A549 (cell line): ENCODE results near the gene SRL. TPM values are rescaled to one million over a fixed set of nuclear protein-coding genes. Genes with fewer than 3 reads are reported as not detected.

ENCODE experiments used
- ATAC-seq, 2 experiments: fragments of 200-7000 bp in 1 of 2; fragments of >200 bp in 1 of 2; cut with Nextera tagmentation in 1 of 2; cut with Tn5 transposase in 1 of 2; 3 replicates each; pipeline versions ENCODE4 v1.8.0 to v1.9.1; 2018 to 2020; ENCODE audit warnings: mild to moderate bottlenecking in 1 of 2, moderate library complexity in 1 of 2
- CTCF ChIA-PET: fragments of 300-600 bp; sonication (Branson Sonifier 250); formaldehyde crosslinking; extraction: SDS; loops from one replicate; lab custom pipeline; 2021; ENCODE audit warnings: antibody characterized with exemption, inconsistent platforms; lab: Yijun Ruan, JAX
- POLR2A ChIA-PET: fragments of 350-600 bp; formaldehyde crosslinking; extraction: SDS; loops from one replicate; lab custom pipeline; 2021; ENCODE audit warnings: antibody characterized with exemption, inconsistent platforms; lab: Yijun Ruan, JAX
- DNase-seq, 2 experiments: peaks; one replicate each; pipeline versions ENCODE4 v3.0.0 to v3.0.0-alpha.2; 2011 to 2016; ENCODE audit warnings: low read depth in 1 of 2, low spot score in 1 of 2
- FAIRE-seq: peaks from 2 replicates; lab custom pipeline; 2011; peaks lifted over from hg19 to GRCh38; lab: Jason Lieb, UNC
- H3K27ac ChIP-seq, 2 experiments: fragments of >200 bp; sonication (Bioruptor Twin); formaldehyde crosslinking; 3 replicates each; pipeline ENCODE4 v1.5.1; 2016 to 2017
- H3K4me1 ChIP-seq: fragments of >200 bp; sonication (Bioruptor Twin); formaldehyde crosslinking; 3 replicates; pipeline ENCODE4 v1.6.1; 2016
- H3K4me2 ChIP-seq: fragments of >200 bp; sonication (Bioruptor Twin); formaldehyde crosslinking; 3 replicates; pipeline ENCODE4 v1.6.1; 2016
- H3K4me3 ChIP-seq: fragments of >200 bp; sonication (Bioruptor Twin); formaldehyde crosslinking; 3 replicates; pipeline ENCODE4 v1.5.1; 2016
- H3K9me3 ChIP-seq: fragments of >200 bp; sonication (Bioruptor Twin); formaldehyde crosslinking; 3 replicates; pipeline ENCODE4 v1.6.1; 2016
- CBX8 ChIP-seq: fragments of 200-600 bp; sonication (generic); IDR thresholded peaks from 2 replicates; pipeline ENCODE4 v1.6.1; 2016
- EHF ChIP-seq: fragments of 250-450 bp; sonication (Bioruptor Pico); IDR thresholded peaks from 2 replicates; pipeline ENCODE4 v1.5.0; 2020; ENCODE audit warnings: mild to moderate bottlenecking
- EHMT2 ChIP-seq: fragments of 200-600 bp; sonication (generic); IDR thresholded peaks from 2 replicates; pipeline ENCODE4 v1.6.1; 2016; ENCODE audit warnings: antibody characterized with exemption, low read depth, mild to moderate bottlenecking, moderate library complexity
- EP300 ChIP-seq, 2 experiments: fragments of >200 bp; sonication (Bioruptor Twin); formaldehyde crosslinking; IDR thresholded peaks; 2 replicates in 1 of 2; 3 replicates in 1 of 2; pipeline ENCODE4 v1.6.1; 2016 to 2017
- ESRRA ChIP-seq: fragments of 150-350 bp; IDR thresholded peaks from 2 replicates; pipeline ENCODE4 v1.6.1; 2014; ENCODE audit warnings: mild to moderate bottlenecking, low read length, borderline replicate concordance
- FOSB ChIP-seq: fragments of 250-450 bp; sonication (Bioruptor Pico); IDR thresholded peaks from 2 replicates; pipeline ENCODE4 v1.5.0; 2020; ENCODE audit warnings: mild to moderate bottlenecking, moderate library complexity
- FOXS1 ChIP-seq: fragments of 250-450 bp; sonication (Bioruptor Pico); IDR thresholded peaks from 2 replicates; pipeline ENCODE4 v1.5.0; 2020; ENCODE audit warnings: mild to moderate bottlenecking, moderate library complexity
- JUNB ChIP-seq: fragments of >200 bp; sonication (Bioruptor Twin); formaldehyde crosslinking; IDR thresholded peaks from 2 replicates; pipeline ENCODE4 v1.6.1; 2016
- KDM1A ChIP-seq: fragments of 200-600 bp; sonication (generic); IDR thresholded peaks from 2 replicates; pipeline ENCODE4 v1.6.1; 2016; ENCODE audit warnings: low read depth, mild to moderate bottlenecking
- KDM5A ChIP-seq: fragments of 200-600 bp; sonication (generic); IDR thresholded peaks from 2 replicates; pipeline ENCODE4 v1.6.1; 2016; ENCODE audit warnings: antibody characterized with exemption, mild to moderate bottlenecking
- MAZ ChIP-seq: fragments of 150-350 bp; IDR thresholded peaks from 2 replicates; pipeline ENCODE4 v1.6.1; 2014; ENCODE audit warnings: antibody characterized with exemption, low read depth, low read length, borderline replicate concordance
- NFE2L2 ChIP-seq: fragments of 150-350 bp; conservative IDR thresholded peaks from 2 replicates; pipeline ENCODE4 v1.6.1; 2014; ENCODE audit warnings: low read length
- PHF8 ChIP-seq: fragments of 200-600 bp; sonication (generic); IDR thresholded peaks from 2 replicates; pipeline ENCODE4 v1.6.1; 2016; ENCODE audit warnings: low read depth, mild to moderate bottlenecking, antibody characterized with exemption, moderate library complexity, borderline replicate concordance
- RAD21 ChIP-seq, 2 experiments: fragments of >200 bp in 1 of 2; sonication (Bioruptor Twin) in 1 of 2; formaldehyde crosslinking in 1 of 2; IDR thresholded peaks in 1 of 2; conservative IDR thresholded peaks in 1 of 2; 2 replicates in 1 of 2; 3 replicates in 1 of 2; pipeline ENCODE4 v1.6.1; 2012 to 2018; ENCODE audit warnings: inconsistent platforms in 1 of 2
- RCOR1 ChIP-seq: fragments of 150-350 bp; IDR thresholded peaks from 2 replicates; pipeline ENCODE4 v1.6.1; 2014; ENCODE audit warnings: antibody characterized with exemption, low read length, low read depth
- RFX5 ChIP-seq: fragments of 450-650 bp; IDR thresholded peaks from 2 replicates; pipeline ENCODE4 v1.7.1; 2014; ENCODE audit warnings: antibody characterized with exemption, mild to moderate bottlenecking, moderate library complexity
- SMC3 ChIP-seq: fragments of >200 bp; sonication (Bioruptor Twin); formaldehyde crosslinking; IDR thresholded peaks from 3 replicates; pipeline ENCODE4 v1.6.1; 2018; ENCODE audit warnings: inconsistent platforms
- TP53 ChIP-seq: fragments of 250-450 bp; sonication (Bioruptor Pico); IDR thresholded peaks from 2 replicates; pipeline ENCODE4 v1.5.0; 2021; ENCODE audit warnings: mild to moderate bottlenecking, moderate library complexity
- ZC3H11A ChIP-seq: fragments of 450-650 bp; IDR thresholded peaks from 2 replicates; pipeline ENCODE4 v1.6.1; 2014; ENCODE audit warnings: antibody characterized with exemption, mild to moderate bottlenecking
- ZFP36 ChIP-seq: fragments of 450-650 bp; IDR thresholded peaks from 2 replicates; pipeline ENCODE4 v1.6.1; 2014; ENCODE audit warnings: borderline replicate concordance; ENCODE audit not compliant: partially characterized antibody
- ZNF302 ChIP-seq: fragments of 250-450 bp; sonication (Bioruptor Pico); IDR thresholded peaks from 2 replicates; pipeline ENCODE4 v1.9.0; 2021; ENCODE audit warnings: inconsistent platforms, mild to moderate bottlenecking, moderate library complexity
- WGBS: methylation state at CpG from one replicate; pipeline ENCODE4 v1.1.6; 2017; ENCODE audit errors: missing lambda C conversion rate; 5-methylcytosine and 5-hydroxymethylcytosine counted together
- polyA plus RNA-seq, 4 experiments: library from polyadenylated mRNA; depleted of rRNA in 3 of 4; stranded (reverse); fragments of >200 nt; fragmentation: RNase III in 1 of 4; extraction: RNeasy Plus Mini Kit Qiagen cat#74134 plus additional on column Dnase treatment in 1 of 4; gene quantifications; 2 replicates in 3 of 4; 3 replicates in 1 of 4; pipeline ENCODE4 v1.2.3, GENCODE V29; 2011 to 2017
- TF ChIP-seq, protein P1 (sequence below): fragments of >200 bp; sonication (Bioruptor Twin); formaldehyde crosslinking; IDR thresholded peaks from 2 replicates; pipeline ENCODE4 v1.6.1; 2016
- TF ChIP-seq, protein P2 (sequence below): IDR thresholded peaks from 2 replicates; pipeline ENCODE4 v1.6.1; 2012
- TF ChIP-seq, protein P3 (sequence below): fragments of 450-650 bp; IDR thresholded peaks from 2 replicates; pipeline ENCODE4 v1.6.1; 2014; ENCODE audit warnings: antibody characterized with exemption
- TF ChIP-seq, protein P4 (sequence below): IDR thresholded peaks from 2 replicates; pipeline ENCODE4 v1.6.1; 2012
- TF ChIP-seq, protein P5 (sequence below): fragments of >200 bp; sonication (Bioruptor Twin); formaldehyde crosslinking; IDR thresholded peaks from 3 replicates; pipeline ENCODE4 v1.5.1; 2016
- TF ChIP-seq, protein P6 (sequence below): fragments of >200 bp; sonication (Bioruptor Twin); formaldehyde crosslinking; IDR thresholded peaks from 3 replicates; pipeline ENCODE4 v1.6.1; 2016
- TF ChIP-seq, protein P7 (sequence below): fragments of 200-600 bp; sonication (generic); IDR thresholded peaks from 2 replicates; pipeline ENCODE4 v1.6.1; 2016; ENCODE audit warnings: antibody characterized with exemption, mild to moderate bottlenecking, moderate library complexity

SRL gene
- polyA plus RNA-seq, 2 of the 4 experiments (the other 2 are of a cell fraction), result 0.03 TPM; not detected in 1

DNA sequence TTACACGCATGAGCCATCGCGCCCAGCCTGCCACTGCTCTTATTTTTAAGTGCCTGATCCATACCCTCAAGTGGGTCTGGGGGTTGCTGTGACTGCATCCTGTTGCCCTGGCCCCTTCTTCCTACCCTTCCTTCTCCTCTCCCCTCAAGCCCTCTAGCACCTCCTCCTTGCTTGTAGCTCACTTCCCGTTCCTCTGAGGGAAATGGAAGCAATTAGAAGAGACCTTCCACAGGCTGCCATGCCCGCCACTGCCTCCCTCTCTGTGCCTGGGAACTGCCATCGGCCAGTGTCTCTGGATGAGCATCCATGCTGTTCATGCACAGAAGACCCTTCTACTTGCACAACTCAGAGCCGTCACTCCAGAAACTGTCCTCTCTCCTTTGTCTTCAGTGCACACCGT, 41.6 kb upstream of the SRL start:
- no peak overlapping the region; the same call in 2 of the 3 replicates for H3K4me2 ChIP-seq
- H3K4me1 ChIP-seq, result peaks cover 28% of the 10 kb centered on the region
- 92% methylated on average over 8 of the region's 8 CpGs for whole genome bisulfite sequencing
- TF ChIP-seq EHF (no peak), FOXS1 (CRISPR knock-in tag) (no peak), JUNB (no peak), KDM1A (no peak), ZFP36 (no peak), KDM5A (no peak), RCOR1 (no peak), CBX8 (no peak), FOSB (CRISPR knock-in tag) (no peak), MAZ (no peak)
- TF ChIP-seq, protein P1, sequence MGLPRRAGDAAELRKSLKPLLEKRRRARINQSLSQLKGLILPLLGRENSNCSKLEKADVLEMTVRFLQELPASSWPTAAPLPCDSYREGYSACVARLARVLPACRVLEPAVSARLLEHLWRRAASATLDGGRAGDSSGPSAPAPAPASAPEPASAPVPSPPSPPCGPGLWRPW, result no peak
- TF ChIP-seq, protein P2, sequence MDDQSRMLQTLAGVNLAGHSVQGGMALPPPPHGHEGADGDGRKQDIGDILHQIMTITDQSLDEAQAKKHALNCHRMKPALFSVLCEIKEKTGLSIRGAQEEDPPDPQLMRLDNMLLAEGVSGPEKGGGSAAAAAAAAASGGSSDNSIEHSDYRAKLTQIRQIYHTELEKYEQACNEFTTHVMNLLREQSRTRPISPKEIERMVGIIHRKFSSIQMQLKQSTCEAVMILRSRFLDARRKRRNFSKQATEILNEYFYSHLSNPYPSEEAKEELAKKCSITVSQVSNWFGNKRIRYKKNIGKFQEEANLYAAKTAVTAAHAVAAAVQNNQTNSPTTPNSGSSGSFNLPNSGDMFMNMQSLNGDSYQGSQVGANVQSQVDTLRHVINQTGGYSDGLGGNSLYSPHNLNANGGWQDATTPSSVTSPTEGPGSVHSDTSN, result no peak
- TF ChIP-seq, protein P3, sequence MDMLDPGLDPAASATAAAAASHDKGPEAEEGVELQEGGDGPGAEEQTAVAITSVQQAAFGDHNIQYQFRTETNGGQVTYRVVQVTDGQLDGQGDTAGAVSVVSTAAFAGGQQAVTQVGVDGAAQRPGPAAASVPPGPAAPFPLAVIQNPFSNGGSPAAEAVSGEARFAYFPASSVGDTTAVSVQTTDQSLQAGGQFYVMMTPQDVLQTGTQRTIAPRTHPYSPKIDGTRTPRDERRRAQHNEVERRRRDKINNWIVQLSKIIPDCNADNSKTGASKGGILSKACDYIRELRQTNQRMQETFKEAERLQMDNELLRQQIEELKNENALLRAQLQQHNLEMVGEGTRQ, result no peak
- TF ChIP-seq, protein P4, sequence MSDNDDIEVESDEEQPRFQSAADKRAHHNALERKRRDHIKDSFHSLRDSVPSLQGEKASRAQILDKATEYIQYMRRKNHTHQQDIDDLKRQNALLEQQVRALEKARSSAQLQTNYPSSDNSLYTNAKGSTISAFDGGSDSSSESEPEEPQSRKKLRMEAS, result no peak
- TF ChIP-seq, protein P5, sequence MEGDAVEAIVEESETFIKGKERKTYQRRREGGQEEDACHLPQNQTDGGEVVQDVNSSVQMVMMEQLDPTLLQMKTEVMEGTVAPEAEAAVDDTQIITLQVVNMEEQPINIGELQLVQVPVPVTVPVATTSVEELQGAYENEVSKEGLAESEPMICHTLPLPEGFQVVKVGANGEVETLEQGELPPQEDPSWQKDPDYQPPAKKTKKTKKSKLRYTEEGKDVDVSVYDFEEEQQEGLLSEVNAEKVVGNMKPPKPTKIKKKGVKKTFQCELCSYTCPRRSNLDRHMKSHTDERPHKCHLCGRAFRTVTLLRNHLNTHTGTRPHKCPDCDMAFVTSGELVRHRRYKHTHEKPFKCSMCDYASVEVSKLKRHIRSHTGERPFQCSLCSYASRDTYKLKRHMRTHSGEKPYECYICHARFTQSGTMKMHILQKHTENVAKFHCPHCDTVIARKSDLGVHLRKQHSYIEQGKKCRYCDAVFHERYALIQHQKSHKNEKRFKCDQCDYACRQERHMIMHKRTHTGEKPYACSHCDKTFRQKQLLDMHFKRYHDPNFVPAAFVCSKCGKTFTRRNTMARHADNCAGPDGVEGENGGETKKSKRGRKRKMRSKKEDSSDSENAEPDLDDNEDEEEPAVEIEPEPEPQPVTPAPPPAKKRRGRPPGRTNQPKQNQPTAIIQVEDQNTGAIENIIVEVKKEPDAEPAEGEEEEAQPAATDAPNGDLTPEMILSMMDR, result no peak
- POLR2A ChIA-PET, result interaction anchor here (1.5 kb wide), 2 partner anchors 10 to 12 kb away, joined by 3 to 6 read pairs; partner anchors contain the start of gene TFAP4
- H3K9me3 ChIP-seq, result peaks cover 4% of the 10 kb centered on the region; the same call in 2 of the 3 replicates
- no peak for DNase-seq
- no peak for FAIRE-seq
- ATAC-seq, result no peak
- peak overlapping the region in 1 of 2 experiments; percentile 39; a peak in 3 of 6 replicates for H3K27ac ChIP-seq
- H3K4me3 ChIP-seq, result no peak overlapping the region
- CTCF ChIA-PET, result interaction anchor here (0.6 to 4.5 kb wide), 15 partner anchors 10 to 189 kb away, joined by 3 to 24 read pairs (median 4); partner anchors contain the start of gene TFAP4

DNA sequence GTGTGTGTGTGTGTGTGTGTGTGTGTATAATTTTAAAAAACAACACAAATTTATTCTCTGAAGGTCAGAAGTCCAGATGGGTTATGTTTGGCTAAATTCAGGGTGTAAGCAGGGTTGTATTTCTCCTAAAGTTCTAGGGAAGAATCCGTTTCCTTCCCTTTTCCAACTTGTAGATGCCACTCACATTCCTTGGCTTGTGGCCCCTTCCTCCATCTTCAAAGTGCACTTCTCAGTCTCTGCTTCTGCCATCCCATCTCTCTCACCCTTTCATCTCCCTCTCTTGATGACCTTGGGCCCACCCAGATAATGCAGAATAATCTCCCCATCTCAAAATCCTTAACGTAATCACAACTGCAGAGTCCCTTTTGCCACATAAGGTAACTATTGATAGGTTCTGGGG, 38.7 kb upstream of the SRL start:
- no peak overlapping the region for H3K4me3 ChIP-seq
- no peak for DNase-seq
- peaks cover 21% of the 10 kb centered on the region for H3K4me1 ChIP-seq
- ChIA-PET CTCF (interaction anchor here (1.4 to 10.9 kb wide), 2 partner anchors 10 to 298 kb away, joined by 4 to 152 read pairs; no protein-coding TSS in a partner anchor), POLR2A (no interaction called here)
- FAIRE-seq, result no peak
- WGBS, result 99% methylated on average over 2 of the region's 2 CpGs
- no peak overlapping the region for H3K4me2 ChIP-seq
- no peak for ATAC-seq
- TF ChIP-seq SMC3 (no peak), PHF8 (no peak), EP300 (IDR thresholded peaks at IDR 0.05) (no peak), RAD21 (conservative IDR thresholded peaks at IDR 0.05 in 1 of 2, IDR thresholded peaks at IDR 0.05 in 1 of 2) (no peak), ZNF302 (no peak), EHMT2 (no peak), RCOR1 (no peak), ESRRA (no peak), NFE2L2 (no peak), RFX5 (no peak), FOSB (CRISPR knock-in tag) (no peak), ZC3H11A (no peak), TP53 (CRISPR knock-in tag) (no peak)
- TF ChIP-seq, protein P6, sequence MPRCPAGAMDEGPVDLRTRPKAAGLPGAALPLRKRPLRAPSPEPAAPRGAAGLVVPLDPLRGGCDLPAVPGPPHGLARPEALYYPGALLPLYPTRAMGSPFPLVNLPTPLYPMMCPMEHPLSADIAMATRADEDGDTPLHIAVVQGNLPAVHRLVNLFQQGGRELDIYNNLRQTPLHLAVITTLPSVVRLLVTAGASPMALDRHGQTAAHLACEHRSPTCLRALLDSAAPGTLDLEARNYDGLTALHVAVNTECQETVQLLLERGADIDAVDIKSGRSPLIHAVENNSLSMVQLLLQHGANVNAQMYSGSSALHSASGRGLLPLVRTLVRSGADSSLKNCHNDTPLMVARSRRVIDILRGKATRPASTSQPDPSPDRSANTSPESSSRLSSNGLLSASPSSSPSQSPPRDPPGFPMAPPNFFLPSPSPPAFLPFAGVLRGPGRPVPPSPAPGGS, result no peak
- TF ChIP-seq, protein P7, sequence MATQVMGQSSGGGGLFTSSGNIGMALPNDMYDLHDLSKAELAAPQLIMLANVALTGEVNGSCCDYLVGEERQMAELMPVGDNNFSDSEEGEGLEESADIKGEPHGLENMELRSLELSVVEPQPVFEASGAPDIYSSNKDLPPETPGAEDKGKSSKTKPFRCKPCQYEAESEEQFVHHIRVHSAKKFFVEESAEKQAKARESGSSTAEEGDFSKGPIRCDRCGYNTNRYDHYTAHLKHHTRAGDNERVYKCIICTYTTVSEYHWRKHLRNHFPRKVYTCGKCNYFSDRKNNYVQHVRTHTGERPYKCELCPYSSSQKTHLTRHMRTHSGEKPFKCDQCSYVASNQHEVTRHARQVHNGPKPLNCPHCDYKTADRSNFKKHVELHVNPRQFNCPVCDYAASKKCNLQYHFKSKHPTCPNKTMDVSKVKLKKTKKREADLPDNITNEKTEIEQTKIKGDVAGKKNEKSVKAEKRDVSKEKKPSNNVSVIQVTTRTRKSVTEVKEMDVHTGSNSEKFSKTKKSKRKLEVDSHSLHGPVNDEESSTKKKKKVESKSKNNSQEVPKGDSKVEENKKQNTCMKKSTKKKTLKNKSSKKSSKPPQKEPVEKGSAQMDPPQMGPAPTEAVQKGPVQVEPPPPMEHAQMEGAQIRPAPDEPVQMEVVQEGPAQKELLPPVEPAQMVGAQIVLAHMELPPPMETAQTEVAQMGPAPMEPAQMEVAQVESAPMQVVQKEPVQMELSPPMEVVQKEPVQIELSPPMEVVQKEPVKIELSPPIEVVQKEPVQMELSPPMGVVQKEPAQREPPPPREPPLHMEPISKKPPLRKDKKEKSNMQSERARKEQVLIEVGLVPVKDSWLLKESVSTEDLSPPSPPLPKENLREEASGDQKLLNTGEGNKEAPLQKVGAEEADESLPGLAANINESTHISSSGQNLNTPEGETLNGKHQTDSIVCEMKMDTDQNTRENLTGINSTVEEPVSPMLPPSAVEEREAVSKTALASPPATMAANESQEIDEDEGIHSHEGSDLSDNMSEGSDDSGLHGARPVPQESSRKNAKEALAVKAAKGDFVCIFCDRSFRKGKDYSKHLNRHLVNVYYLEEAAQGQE, result no peak
- H3K9me3 ChIP-seq, result peaks cover 4% of the 10 kb centered on the region; the same call in 2 of the 3 replicates
- H3K27ac ChIP-seq, result peak overlapping the region in 1 of 2 experiments; percentile 74; a peak in 2 of 6 replicates
